Measurements from ENCODE around the gene COQ9.
A peak's percentile ranks its signal among the peaks of the same experiment; 100 is the strongest.
"Not testable (repeated sequence)": the region's sequence is repeated elsewhere in the genome, so short reads cannot be mapped to it uniquely, and the experiment has no call there.

COQ9 gene, protein sequence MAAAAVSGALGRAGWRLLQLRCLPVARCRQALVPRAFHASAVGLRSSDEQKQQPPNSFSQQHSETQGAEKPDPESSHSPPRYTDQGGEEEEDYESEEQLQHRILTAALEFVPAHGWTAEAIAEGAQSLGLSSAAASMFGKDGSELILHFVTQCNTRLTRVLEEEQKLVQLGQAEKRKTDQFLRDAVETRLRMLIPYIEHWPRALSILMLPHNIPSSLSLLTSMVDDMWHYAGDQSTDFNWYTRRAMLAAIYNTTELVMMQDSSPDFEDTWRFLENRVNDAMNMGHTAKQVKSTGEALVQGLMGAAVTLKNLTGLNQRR

DNA sequence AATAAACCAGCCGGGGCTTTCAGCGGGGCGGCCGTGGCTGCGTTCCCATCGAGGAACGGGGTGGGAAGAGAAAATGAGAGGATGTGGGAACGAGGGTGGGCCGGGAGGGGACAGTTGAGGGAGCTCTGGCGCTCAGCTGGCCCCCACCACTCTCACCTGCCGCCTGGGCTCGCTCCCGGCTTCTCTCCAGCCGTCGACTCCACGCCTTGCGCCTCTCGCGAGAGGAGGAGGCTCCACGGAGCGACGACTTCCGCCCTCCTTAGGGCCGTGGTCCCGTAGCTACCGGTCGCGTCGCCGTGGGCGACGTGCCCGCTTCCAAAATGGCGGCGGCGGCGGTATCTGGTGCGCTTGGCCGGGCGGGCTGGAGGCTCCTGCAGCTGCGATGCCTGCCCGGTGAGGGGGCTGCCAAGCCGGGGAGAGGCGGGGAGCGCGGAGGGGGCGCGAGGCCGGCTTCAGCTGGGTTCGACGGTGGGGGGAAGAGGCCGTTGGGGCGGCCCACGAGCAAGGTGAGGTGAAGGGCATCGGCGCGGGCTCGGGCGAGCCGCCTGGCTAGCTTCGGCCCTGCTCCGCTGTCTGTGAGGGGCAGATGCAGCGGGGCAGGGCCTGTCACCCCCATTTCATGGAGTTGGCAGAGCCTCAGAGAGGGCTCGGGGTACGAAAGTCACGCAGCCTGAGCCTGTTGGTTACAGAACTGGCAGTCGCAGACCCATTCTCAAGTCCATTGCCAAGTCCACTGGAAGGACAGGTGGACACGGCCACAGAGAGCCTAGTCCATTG lies at the start of gene COQ9, which contains the start of gene CIAPIN1:
Gene COQ9 (plus strand): TSS at position 294 of the 777 bp plus-strand sequence. CDS start 27 bp downstream, at position 321.
Gene CIAPIN1 (minus strand): TSS at position 200 of the 777 bp plus-strand sequence. CDS start 6,457 bp downstream, outside the sequence.
- peak; percentile 89 to 92 for DNase-seq

DNA sequence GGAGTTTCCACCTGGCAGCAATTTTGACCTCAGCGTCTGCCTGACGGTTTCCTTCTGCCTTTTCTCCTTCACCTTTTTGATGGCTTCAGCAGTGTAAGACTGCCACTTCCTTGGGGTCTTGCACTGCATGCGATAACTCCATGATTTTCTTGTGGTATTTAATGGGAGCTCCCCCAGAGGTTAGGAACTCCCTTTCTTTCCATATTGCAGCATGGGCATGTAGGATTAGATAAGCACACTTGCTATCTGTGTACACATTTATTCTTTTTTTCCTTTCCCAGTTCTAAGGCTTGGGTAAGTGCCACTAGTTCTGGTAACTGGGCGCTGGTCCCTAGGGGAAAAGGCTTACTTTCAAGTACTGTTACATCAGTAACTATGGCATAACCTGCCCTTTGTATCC lies 49.8 kb upstream of the COQ9 start:
- DNase-seq: not testable (repeated sequence)

DNA sequence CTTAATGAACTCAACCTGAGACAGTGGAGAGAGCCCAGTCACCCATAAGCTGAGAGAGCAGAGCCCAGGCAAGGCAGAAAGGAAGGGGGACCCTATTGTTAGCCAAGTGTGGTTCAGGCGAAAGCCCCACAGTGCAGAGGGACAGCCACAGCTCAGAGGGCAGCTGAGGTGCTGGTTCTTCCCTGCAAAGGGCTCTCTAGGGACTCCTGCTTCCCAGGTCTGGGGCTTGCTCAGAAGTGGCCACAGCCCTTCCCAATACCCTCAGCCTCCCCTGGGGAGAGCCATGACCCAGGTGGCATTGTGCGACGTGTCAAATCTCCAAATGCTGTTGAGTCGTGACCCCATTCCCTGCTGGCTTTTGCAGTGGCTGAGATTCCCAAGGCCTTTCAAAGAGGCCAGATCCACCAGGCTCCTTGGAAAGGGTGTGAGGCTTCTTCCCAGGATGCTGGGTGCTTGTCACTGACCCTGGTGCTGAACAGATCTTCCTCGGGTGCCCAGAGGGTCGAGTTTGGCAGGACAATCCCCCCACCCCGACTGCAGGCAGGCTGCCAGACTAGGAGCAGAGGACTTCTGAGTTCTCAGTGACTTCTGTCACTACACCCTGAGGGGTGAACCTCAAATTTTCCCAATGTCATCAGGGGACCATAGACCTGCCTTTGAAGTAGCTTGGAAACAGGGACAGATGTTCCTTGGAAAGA lies 45.2 kb upstream of the COQ9 start:
- DNase-seq: no peak

DNA sequence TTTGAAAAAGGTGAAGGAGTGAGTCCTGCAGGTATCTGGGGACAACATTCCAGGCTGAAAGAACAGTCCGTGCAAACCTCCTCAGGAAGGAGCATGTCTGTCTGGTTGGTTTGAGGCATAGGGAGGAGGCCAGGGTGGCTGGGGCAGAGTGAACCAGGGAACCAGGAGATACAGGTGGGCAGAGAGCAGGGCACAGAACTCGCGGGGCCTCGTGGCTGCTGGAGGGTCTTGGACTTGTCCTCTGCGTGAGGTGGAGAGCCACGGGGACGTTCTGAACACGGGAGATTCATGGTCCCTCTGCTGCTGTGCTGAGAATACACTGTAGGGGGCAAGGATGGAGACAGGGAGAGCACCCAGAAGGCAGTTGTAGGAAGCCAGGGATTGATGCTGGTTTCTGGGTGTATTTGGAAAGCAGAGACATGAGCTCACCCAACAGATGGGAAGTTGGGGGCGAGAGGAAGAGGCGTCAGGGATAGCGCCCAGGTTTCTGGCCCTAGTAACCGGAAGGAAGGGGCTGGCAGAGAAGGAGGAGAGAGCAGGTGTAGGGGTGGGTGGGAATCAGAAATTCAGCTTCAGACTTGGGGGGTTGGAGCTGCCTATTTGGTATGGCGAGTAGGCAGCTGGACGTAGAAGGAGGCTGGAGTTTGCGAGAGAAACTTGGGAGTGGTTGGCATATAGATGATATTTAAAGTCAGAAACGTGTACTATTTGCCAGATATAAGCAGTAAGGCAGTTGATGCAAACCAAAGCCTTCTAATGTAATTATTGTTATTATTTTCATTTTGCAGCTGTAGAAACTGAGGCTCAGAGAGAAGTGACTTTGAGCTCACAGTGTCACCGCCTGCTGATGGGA lies 43.1 kb upstream of the COQ9 start, which contains the start of gene CCL17:
Gene CCL17 (plus strand): TSS at position 803 of the 853 bp plus-strand sequence. CDS start 9,166 bp downstream, outside the sequence.
- DNase-seq: no peak

DNA sequence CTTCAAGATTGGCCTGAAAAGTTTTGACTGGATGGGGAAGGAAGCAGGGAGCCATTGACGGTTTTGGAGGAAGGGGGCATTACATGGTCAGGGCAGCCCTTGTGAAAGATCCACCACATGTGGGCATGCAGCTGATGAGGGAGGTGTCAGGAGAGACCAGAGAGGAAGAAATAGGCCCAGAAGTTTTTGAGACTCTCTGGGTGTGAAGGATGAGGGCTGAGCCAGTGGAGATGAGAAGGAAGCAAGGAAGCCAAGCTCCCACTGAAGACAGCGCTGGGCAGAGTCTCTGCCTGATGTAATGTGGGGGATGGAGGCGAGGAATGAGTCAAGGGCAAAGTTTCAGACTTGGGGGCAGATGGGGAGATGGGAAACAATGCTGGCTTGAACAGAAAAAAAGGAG lies 42.2 kb upstream of the COQ9 start:
- DNase-seq: no peak

DNA sequence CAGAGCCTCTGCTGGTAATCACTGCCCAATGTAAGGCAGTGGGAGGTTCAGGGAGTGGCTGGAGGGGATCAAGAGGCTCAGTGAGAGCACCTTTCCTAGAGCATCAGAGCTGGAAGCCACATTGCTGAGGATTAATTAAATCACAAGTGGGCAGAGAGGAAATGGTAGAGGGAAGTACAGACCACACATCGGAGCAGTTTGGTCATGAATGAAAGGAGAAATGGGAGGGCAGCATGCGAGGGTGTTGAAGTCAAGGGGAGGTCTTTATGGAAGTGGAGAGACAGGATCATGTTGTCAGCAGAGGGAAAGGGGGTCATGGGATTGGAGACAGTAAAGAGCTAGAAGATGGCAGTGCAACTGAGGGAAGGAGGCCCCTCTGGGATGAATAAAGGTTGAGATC lies 40.4 kb upstream of the COQ9 start:
- no peak for DNase-seq

DNA sequence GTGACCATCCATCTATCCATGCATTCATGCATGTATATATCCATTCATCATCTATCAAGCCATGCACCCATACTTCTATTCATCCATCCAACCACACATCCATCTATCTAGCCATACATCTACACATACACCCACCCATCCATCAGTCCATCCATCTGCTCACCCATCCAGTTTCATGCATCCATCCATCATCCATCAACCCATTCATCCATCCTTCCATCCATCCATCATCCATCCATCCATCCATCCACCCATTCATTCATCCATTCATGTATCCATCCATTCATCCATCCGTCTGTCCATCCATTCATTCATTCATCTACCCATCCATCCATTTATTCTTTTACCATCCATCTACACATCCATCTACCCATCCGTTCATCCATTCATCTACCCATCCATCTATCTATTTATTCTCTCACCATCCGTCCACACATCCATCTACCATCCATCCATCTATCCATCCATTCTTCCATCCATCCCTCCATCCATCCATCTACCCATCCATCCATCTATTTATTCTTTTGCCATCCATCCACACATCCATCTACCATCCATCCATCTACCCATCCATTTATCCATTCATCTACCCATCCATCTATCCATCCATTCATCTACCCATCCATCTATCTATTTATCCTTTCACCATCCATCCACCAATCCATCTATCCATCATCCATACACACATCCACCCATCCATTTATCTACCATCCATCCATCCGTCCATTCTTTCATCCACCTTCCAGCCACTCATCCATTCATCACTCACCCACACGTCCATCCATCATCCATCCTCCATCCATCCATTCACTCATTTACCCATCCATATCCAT lies 39.5 kb upstream of the COQ9 start:
- no peak for DNase-seq

DNA sequence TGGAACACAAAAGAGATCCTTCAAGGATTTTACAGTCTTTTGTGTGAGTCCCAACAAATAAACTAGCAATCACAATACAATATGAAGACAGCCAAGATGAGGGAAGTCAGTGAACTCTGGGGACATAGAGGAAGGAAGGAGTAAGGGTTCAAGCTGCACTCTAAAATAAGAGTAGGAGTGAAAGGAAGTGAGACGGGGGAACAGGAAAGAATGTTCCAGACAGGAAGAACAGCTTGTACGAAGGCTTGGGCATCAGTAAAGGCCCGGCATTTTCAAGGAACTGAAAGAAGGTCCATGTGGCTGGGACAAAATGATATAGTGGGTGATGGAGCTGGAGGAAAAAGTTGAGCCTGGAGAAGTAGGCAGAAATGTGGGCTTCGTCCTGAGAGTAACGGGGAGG lies 38.2 kb upstream of the COQ9 start:
- no peak for DNase-seq

DNA sequence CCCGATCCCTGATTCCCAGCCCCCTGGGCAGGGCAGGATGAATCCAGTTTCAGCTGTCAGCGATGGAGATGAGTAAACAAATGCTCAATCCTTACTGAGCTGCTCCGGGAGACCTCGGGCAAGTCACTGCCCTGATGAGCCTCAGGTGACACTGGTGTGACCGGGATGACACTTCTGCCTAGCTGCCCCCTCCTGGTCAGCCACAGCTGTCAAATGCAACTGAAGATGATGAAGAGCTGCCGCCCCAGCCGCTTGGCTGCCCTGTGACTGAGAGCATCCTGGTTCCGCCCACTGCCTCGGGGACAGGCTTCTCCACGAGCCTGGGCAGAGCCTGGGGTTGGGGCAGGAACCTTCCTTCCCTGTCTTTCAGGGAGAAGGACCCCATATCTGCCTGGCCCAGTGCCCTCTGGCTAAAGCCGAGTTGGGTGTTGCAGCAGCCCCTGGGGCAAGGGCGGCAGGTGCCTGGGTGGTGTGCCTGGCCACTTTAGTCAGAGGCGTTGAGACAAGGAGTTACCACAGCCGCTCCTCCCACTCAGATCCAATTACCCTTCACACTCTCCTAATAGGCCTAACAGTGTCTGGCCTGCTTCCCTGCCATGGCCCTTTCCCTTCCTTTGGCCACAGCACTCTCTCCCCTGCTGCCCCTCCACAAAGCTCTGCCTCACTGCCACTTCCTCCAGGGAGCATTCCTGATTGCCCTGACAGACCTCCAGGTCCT lies 37.2 kb upstream of the COQ9 start:
- DNase-seq: no peak

DNA sequence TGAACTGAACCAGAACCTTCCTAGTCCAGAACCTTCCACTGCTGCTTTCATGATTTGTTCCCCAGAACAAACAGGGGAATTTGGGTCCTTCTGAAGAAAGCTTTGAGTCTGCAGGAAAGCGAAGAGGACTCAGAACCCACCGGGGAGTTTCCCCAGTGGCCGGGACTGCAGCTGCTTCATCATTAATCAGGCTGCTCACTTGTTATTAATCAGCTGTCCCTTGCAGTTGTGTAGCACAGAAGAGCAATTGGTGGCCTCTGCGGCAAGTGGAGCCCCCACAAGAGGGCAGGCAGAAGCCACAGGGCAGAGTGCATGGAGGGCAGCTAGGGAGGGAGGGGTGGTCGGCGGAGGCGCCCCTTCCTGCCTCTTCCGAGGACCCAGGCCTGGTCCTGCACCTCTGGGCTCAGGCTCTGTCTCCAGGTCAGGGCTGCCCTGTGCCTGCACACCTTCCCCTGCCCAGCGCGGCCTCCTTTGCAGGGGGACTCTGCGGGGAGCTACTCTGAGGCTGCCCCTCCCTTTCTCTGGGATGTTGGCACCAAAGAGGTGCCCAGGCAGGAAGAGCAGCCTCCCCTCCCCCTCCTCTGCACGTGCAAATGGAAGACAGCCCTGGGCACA lies 35.8 kb upstream of the COQ9 start:
- no peak for DNase-seq

DNA sequence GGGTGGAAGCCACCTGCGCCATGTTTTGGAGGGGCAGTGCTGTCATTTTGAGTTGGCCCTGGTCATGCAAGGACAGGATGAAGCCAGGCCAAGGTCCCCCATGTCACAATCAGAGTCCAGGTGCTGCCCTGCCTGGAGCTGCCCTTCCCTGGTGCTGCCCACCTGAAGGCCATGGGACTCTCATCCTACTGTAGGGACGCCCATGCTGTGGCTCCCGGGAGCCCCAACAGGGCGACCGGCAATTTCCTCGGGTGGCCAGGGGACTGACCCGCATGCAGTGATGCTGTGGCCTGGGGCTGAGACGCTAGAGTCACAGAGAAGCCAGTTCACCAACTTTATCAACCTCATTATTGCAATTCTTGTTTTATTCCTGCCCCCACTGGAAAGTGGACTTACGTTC lies 34.7 kb upstream of the COQ9 start:
- DNase-seq: no peak

DNA sequence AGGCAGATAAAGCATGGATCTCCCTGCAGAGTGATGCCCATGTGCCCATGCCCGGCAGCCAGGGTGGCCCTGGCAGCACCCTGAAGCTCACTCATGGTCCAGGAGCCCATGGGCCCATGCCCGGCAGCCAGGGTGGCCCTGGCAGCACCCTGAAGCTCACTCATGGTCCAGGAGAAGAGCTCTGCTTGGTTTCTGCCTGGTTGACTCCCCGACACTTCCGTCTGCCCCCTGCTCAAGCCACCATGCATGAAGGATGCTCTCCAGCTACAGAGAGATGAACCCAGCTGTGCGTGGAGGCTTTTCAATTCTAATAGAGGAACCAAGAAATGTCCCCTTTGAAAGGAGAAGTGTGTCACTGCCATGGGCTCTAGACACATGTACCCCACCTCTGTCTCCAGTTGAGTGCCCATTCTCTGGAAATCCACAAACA lies 34.0 kb upstream of the COQ9 start:
- no peak for DNase-seq

DNA sequence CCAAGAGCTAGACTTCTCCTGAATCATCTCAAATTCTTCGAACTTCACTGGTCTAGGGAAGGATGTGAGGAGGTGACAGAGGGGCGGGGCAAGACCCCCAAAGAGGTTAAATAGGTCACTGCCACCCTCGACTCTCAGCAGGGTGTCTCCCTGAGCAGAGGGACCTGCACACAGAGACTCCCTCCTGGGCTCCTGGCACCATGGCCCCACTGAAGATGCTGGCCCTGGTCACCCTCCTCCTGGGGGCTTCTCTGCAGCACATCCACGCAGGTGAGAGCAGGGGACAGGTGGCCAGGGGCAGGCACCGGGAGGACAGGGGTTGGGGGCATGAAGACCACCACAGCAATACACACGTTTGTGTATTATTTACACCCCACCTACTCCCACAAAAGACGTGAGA lies 33.5 kb upstream of the COQ9 start:
- no peak for DNase-seq

DNA sequence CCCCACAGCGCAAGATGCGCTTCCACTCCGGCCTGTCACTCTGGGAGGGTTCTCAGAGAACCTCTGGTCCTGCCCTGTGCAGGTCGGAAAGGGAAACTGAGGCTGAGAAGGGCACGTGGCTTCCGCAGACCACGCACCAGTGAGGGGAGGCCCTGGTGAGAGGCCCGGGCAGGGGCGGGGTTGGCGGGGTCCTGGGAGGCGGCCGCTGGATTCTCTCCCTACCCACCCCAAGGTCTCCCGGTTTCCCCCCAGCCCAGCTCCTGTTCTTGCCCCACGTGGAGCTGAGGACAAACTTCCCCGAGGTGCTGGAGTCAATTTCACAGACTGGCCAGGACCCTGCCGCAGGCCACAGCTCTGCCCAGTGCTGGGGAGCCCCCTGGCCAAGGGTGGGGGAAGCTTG lies 31.2 kb upstream of the COQ9 start:
- no peak for DNase-seq

DNA sequence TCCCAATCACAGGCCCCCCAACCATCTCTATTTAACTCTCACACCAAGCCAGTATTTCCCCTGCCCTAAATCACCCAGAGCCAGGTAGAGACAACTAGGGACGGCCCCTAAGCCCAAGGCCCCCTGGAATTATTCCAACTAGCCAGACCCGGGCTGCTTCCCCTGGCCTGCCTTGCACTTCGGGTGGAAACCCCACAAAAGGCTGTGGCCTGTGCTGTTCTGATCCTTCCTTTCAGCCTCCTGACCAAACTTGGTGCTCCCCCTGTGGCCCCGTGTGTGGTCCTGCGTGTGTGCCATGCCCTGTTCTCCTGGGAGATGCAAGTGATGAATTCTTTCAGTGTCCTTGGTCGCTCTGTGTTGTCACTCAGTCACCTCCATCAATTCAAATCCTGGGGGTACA lies 27.8 kb upstream of the COQ9 start:
- DNase-seq: no peak

DNA sequence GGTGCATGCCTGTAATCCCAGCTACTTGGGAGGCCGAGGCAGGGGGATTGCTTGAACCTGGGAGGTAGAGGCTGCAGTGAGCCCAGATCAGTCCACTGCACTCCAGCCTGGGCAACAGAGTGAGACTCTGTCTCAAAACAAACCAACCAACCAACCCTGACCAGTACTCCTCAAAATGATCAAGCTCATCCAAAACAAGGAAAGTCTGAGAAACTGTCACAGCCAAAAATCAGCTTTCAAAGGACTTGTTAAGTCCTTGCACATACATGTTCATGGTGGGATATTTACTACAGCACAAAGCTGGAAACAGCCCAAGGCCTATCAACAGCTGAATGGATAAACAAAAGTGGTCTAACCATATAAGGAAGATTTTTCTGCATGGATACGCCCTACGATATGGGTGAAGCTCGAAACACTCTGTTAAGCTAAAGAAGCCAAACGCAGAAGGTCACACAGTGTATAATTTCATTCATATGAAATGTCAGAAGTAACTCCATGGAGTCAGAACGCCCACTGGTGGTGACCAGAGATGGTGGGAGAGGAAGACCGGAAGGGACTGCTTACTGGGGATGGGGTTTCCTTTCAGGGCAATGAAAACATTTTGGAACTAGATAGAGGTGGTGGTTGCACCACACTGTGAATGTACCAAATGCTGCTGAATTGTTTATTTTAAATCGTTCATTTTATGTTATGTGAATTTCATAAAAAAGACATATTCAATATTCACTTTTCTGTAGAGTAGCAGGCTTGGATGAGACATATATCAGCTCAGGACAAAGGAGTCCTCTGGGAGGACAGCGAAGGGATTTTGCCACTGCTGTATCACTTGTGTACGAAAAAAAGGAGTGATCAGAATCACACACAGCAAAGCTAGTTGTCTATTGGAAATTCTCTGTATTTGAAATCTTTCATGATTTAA lies 25.0 kb upstream of the COQ9 start:
- DNase-seq: no peak

DNA sequence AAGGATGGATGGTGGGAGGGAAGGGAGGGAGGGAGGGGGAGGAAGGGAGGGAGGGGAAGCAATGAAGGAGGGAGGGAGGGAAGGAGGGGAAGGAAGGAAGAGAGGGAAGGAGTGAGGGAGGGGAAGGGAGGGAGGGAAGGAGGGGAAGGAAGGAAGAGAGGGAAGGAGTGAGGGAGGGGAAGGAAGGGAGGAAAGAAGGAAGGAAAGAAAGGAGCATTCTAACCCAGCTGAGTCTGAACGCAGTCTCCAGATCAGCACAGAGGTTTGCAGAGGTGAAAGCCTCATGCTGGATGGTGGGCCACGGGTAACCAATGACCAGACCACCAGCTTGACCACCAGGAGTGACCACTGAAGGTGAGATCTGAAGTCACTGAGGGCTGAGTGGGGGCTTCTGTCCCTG lies 24.1 kb upstream of the COQ9 start:
- DNase-seq: no peak

DNA sequence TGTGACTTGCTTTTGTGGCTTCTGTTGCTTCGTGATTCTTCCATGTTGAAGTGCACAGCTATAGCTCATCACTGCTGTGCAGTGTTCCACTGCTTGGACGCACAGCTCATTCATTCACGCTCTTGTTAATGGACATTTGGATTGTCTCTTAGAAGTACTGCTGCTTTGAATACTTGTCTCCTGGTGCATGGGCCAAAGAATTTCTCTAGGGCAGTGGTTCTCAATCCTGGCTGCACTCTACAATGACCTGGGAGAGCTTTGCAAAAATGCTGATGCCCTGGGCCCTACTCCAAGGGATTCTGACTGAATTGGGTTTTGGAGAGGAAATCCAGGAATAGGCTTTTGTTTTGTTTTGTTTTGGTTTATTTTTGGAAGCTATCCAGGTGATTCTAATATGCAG lies 22.7 kb upstream of the COQ9 start:
- DNase-seq: no peak

DNA sequence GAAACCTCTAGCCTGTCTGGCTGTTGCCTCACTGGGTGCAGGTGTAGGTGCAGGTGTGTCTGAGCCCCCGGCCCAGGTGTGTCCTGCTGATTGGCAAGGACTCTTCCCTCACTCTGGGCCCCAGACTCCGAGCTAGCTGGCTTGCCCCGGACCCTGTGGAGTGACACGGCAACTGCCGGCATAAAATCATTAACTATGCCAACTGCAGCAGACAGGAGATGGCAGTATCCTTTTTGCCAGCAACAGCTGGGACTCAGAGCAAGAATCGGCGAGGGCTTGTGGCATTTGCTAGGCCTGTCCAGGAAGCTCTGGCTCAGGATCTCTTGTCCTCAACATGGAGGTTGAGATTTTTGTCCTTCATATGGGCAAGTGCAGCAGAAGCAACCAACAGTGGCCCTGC lies 20.9 kb upstream of the COQ9 start:
- no peak for DNase-seq
